ENCODE results near the gene ITLN2. TPM values are rescaled to one million over a fixed set of nuclear protein-coding genes. Genes with fewer than 3 reads are reported as not detected.
"Not testable (repeated sequence)": the region's sequence is repeated elsewhere in the genome, so short reads cannot be mapped to it uniquely, and the experiment has no call there.

ITLN2 gene
- total RNA-seq, 1 experiment from 2014 or later = not detected

DNA sequence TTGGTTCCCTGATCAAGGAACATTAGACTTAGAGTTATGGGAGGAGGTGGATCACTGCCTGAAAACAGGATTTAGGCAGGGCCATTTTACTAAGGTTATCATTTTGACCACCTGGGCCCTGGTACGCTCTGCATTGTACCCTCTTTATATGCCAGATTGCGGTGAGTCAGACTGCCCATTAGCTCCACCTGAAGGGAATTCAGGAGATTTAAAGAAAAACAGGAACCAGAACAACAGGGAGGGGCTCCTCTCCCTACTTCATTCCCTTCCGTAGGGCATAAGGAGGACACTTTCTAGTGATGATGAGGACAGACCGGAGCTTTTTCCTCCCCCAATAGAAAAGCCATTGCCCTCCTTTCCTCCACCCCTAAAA is 49.0 kb downstream of the ITLN2 start:
- DNase-seq (ENCODE audit: low read depth) = no peak

DNA sequence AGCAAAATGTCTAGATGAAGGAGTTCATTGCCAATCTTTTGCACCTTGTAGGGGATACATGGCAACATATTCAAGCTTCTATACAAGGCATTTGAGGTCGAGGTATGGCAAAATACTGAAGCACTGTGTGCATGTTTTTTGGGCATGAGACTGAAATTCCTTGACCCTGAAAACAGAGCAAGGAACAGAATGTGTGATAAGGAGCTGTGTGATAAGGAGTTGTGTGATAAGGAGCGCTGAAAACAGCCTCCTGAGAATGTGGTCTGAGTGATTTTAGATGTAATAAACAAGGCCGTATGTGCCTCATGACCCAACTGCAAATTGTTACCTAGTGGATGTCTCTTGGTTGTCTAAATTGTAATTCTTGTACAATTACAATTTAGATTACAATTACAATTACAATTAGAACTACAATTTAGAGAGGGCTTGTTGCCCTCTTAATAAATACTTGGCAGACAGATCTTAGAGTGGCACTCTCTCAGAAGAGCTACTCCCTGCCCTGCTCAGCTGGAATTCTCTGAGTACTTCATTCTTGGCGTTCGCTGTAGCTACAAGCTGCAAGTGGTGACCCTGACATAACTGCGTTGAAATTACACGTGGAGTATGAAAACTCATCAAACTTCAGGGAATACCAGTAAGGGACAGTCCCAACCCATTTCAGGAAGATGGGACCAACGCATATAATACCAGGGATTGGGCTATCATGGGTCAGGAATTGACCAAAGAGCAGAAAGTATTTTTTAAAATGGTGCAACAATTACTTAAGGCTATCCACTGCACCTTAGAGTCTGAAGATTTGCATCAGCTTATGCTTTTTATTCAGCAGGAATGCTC is 49.6 kb downstream of the ITLN2 start:
- DNase-seq (ENCODE audit: low read depth) = no peak

DNA sequence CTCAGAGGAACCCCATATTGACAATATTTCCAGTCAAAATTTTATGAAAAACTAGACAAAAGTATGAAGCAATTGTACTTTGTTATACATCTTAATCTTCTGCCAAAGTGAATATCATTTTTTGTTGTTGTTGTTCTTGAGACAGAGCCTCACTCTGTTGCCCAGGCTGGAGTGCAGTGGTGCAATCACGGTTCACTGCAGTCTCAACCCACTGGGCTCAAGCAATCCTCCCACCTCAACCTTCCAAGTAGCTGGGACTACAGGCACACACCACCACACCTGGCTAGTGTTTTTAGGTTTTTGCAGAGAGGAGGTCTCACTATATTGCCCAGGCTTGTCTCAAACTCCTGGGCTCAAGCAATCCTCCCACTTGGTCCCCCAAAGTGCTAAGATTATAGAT is 52.4 kb downstream of the ITLN2 start:
- not testable (repeated sequence) for DNase-seq (ENCODE audit: low read depth)

DNA sequence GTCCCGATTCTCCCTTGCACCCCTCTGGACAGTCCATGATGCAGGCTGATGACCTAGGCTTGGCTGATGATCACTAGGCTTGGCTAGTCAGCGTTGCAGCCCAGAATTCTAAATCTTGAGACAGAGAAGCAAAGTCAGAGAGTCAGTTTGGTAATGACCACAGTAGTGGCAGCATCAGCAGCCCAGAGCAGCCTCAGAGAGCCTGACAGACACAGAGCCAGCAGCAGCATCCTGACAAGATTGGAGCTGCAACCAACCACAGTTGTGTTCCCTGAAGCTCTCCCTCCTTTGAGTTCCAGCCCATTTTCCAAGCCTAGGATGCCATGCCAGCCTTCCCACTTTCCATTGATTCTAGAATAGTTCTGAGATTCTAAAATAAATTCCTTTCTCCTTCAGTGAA is 52.8 kb downstream of the ITLN2 start:
- no peak for DNase-seq (ENCODE audit: low read depth)

DNA sequence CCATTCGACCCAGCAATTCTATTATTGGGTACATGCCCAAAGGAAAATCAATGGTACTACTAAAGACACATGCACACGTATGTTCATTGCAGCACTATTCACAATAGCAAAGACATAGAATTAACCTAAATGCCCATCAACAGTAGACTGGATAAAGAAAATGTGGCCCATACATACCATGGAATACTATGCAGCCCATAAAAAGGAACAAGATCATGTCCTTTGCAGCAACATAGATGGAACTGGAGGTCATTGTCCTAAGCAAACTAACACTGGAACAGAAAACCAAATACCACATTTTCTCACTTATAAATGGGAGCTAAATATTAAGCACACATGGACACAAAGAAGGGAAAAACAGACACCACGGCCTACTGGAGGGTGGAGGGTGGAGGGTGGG is 53.9 kb downstream of the ITLN2 start:
- not testable (repeated sequence) for DNase-seq (ENCODE audit: low read depth)

Other genes with a start within 250 kb of the ITLN2 start
- not detected in 2 replicates for gene CD48, start 243.0 kb downstream of the ITLN2 start, total RNA-seq (2014; rRNA removed; shearing (Covaris generic))
- 0.03 and 0.91 TPM in 2 replicates for gene SLAMF7, start 215.6 kb downstream of the ITLN2 start, total RNA-seq (2014; rRNA removed; shearing (Covaris generic))
- 0.06 TPM in 1 of 2 replicates, not detected in the other for gene LY9, start 158.6 kb downstream of the ITLN2 start, total RNA-seq (2014; rRNA removed; shearing (Covaris generic))
- gene CD244, start 91.9 kb downstream of the ITLN2 start, total RNA-seq (2014; rRNA removed; shearing (Covaris generic)) = not detected in 2 replicates
- gene ITLN1, start 69.6 kb downstream of the ITLN2 start, total RNA-seq (2014; rRNA removed; shearing (Covaris generic)) = 0.11 TPM in 1 of 2 replicates, not detected in the other
- 7.1 and 18.5 TPM in 2 replicates for gene F11R, start 66.3 kb upstream of the ITLN2 start, total RNA-seq (2014; rRNA removed; shearing (Covaris generic))
- 0.17 TPM in 1 of 2 replicates, not detected in the other for gene TSTD1, start 84.2 kb upstream of the ITLN2 start, total RNA-seq (2014; rRNA removed; shearing (Covaris generic))
- gene USF1, start 91.2 kb upstream of the ITLN2 start, total RNA-seq (2014; rRNA removed; shearing (Covaris generic)) = 78.4 and 89.1 TPM in 2 replicates
- 0.11 TPM in 1 of 2 replicates, not detected in the other for gene ARHGAP30, start 115.1 kb upstream of the ITLN2 start, total RNA-seq (2014; rRNA removed; shearing (Covaris generic))
- 0.29 TPM in 1 of 2 replicates, not detected in the other for gene NECTIN4, start 134.7 kb upstream of the ITLN2 start, total RNA-seq (2014; rRNA removed; shearing (Covaris generic))
- not detected in 2 replicates for gene KLHDC9, start 143.6 kb upstream of the ITLN2 start, total RNA-seq (2014; rRNA removed; shearing (Covaris generic))
- 97.9 and 213 TPM in 2 replicates for gene PFDN2, start 163.2 kb upstream of the ITLN2 start, total RNA-seq (2014; rRNA removed; shearing (Covaris generic))
- 16.3 and 17.4 TPM in 2 replicates for gene NIT1, start 163.3 kb upstream of the ITLN2 start, total RNA-seq (2014; rRNA removed; shearing (Covaris generic))
- gene DEDD, start 177.9 kb upstream of the ITLN2 start, total RNA-seq (2014; rRNA removed; shearing (Covaris generic)) = 22.0 and 24.2 TPM in 2 replicates
- 102 and 133 TPM in 2 replicates for gene UFC1, start 199.2 kb upstream of the ITLN2 start, total RNA-seq (2014; rRNA removed; shearing (Covaris generic))
- 6.2 and 13.5 TPM in 2 replicates for gene USP21, start 204.7 kb upstream of the ITLN2 start, total RNA-seq (2014; rRNA removed; shearing (Covaris generic))
- 6.8 and 10.9 TPM in 2 replicates for gene PPOX, start 211.6 kb upstream of the ITLN2 start, total RNA-seq (2014; rRNA removed; shearing (Covaris generic))
- 31.8 and 43.9 TPM in 2 replicates for gene B4GALT3, start 222.7 kb upstream of the ITLN2 start, total RNA-seq (2014; rRNA removed; shearing (Covaris generic))
- gene ADAMTS4, start 244.2 kb upstream of the ITLN2 start, total RNA-seq (2014; rRNA removed; shearing (Covaris generic)) = 0.68 and 0.91 TPM in 2 replicates
- 157 and 168 TPM in 2 replicates for gene NDUFS2, start 247.6 kb upstream of the ITLN2 start, total RNA-seq (2014; rRNA removed; shearing (Covaris generic))

All from Daoy (cell line).